ENCODE results near the gene NPAS3.
A peak's percentile ranks its signal among the peaks of the same experiment; 100 is the strongest.

Gene NPAS3

GRCh38 chr14:33465846-33466700 is 527.4 kb downstream of the NPAS3 start:
- Mint-ChIP-seq H3K27ac (no peak overlapping the region), H3K4me1 (no peaks in the 10 kb centered on the region), H3K36me3 (ENCODE audit: low read depth) (no peaks in the 10 kb centered on the region), H3K4me3 (no peak overlapping the region), H3K27me3 (no peaks in the 10 kb centered on the region), H3K9me3 (no peaks in the 10 kb centered on the region)
- no peak for ATAC-seq
- no peak for DNase-seq

GRCh38 chr14:33467971-33468370 is 529.3 kb downstream of the NPAS3 start:
- Mint-ChIP-seq H3K4me3 (no peak overlapping the region), H3K36me3 (ENCODE audit: low read depth) (no peaks in the 10 kb centered on the region), H3K27ac (no peak overlapping the region), H3K4me1 (no peaks in the 10 kb centered on the region), H3K27me3 (no peaks in the 10 kb centered on the region), H3K9me3 (no peaks in the 10 kb centered on the region)
- no peak for DNase-seq
- ATAC-seq, result no peak

- no peak for ATAC-seq
- H3K9me3 Mint-ChIP-seq, result no peaks in the 10 kb centered on the region
These were observed 531.2 kb downstream of the NPAS3 start for GRCh38 chr14:33469898-33470297.

GRCh38 chr14:33471776-33472175 is 533.1 kb downstream of the NPAS3 start:
- ATAC-seq (no peak), DNase-seq (no peak)
- H3K9me3 Mint-ChIP-seq, result no peaks in the 10 kb centered on the region
- no peaks in the 10 kb centered on the region for H3K36me3 Mint-ChIP-seq (ENCODE audit: low read depth)
- no peaks in the 10 kb centered on the region for H3K4me1 Mint-ChIP-seq
- no peaks in the 10 kb centered on the region for H3K27me3 Mint-ChIP-seq
- no peak overlapping the region for H3K27ac Mint-ChIP-seq
- no peak overlapping the region for H3K4me3 Mint-ChIP-seq

More at GRCh38 chr14:33469898-33470297, 531.2 kb downstream of the NPAS3 start:
- H3K27me3 Mint-ChIP-seq, result no peaks in the 10 kb centered on the region
- DNase-seq, result no peak
- no peaks in the 10 kb centered on the region for H3K36me3 Mint-ChIP-seq (ENCODE audit: low read depth)
- H3K27ac Mint-ChIP-seq, result no peak overlapping the region
- H3K4me3 Mint-ChIP-seq, result no peak overlapping the region
- no peaks in the 10 kb centered on the region for H3K4me1 Mint-ChIP-seq

GRCh38 chr14:33475623-33476022 is 536.9 kb downstream of the NPAS3 start:
- DNase-seq (peak; percentile 7), ATAC-seq (no peak)
- no peaks in the 10 kb centered on the region for H3K27me3 Mint-ChIP-seq
- H3K27ac Mint-ChIP-seq, result no peak overlapping the region
- no peak overlapping the region for H3K4me3 Mint-ChIP-seq
- no peaks in the 10 kb centered on the region for H3K9me3 Mint-ChIP-seq
- no peaks in the 10 kb centered on the region for H3K36me3 Mint-ChIP-seq (ENCODE audit: low read depth)
- H3K4me1 Mint-ChIP-seq, result no peaks in the 10 kb centered on the region

- no peak for DNase-seq
- Mint-ChIP-seq H3K9me3 (no peaks in the 10 kb centered on the region), H3K27me3 (peaks cover 2% of the 10 kb centered on the region), H3K27ac (no peak overlapping the region), H3K36me3 (ENCODE audit: low read depth) (no peaks in the 10 kb centered on the region), H3K4me1 (no peaks in the 10 kb centered on the region), H3K4me3 (no peak overlapping the region)
- no peak for ATAC-seq
These were observed 539.1 kb downstream of the NPAS3 start for GRCh38 chr14:33477797-33478196.

GRCh38 chr14:33480071-33480886 is 541.6 kb downstream of the NPAS3 start:
- ATAC-seq (no peak), DNase-seq (no peak)
- Mint-ChIP-seq H3K27me3 (peaks cover 5% of the 10 kb centered on the region), H3K36me3 (ENCODE audit: low read depth) (no peaks in the 10 kb centered on the region), H3K27ac (no peak overlapping the region), H3K9me3 (no peaks in the 10 kb centered on the region), H3K4me3 (no peak overlapping the region), H3K4me1 (no peaks in the 10 kb centered on the region)

- H3K36me3 Mint-ChIP-seq (ENCODE audit: low read depth), result no peaks in the 10 kb centered on the region
- ATAC-seq, result no peak
- H3K9me3 Mint-ChIP-seq, result no peaks in the 10 kb centered on the region
- peaks cover 5% of the 10 kb centered on the region for H3K27me3 Mint-ChIP-seq
- no peak overlapping the region for H3K27ac Mint-ChIP-seq
- no peaks in the 10 kb centered on the region for H3K4me1 Mint-ChIP-seq
- no peak for DNase-seq
- H3K4me3 Mint-ChIP-seq, result no peak overlapping the region
These were observed 542.2 kb downstream of the NPAS3 start for GRCh38 chr14:33480887-33481184.

GRCh38 chr14:33483110-33483509 is 544.4 kb downstream of the NPAS3 start:
- Mint-ChIP-seq H3K4me3 (no peak overlapping the region), H3K4me1 (no peaks in the 10 kb centered on the region)

GRCh38 chr14:33483541-33483940 is 544.9 kb downstream of the NPAS3 start:
- Mint-ChIP-seq H3K27ac (no peak overlapping the region), H3K4me1 (no peaks in the 10 kb centered on the region), H3K36me3 (ENCODE audit: low read depth) (no peaks in the 10 kb centered on the region), H3K27me3 (peaks cover 5% of the 10 kb centered on the region), H3K9me3 (no peaks in the 10 kb centered on the region), H3K4me3 (no peak overlapping the region)
- ATAC-seq (no peak), DNase-seq (no peak)

More at GRCh38 chr14:33483110-33483509, 544.4 kb downstream of the NPAS3 start:
- no peaks in the 10 kb centered on the region for H3K9me3 Mint-ChIP-seq
- DNase-seq, result no peak
- no peak overlapping the region for H3K27ac Mint-ChIP-seq
- ATAC-seq, result no peak
- H3K36me3 Mint-ChIP-seq (ENCODE audit: low read depth), result no peaks in the 10 kb centered on the region
- peaks cover 5% of the 10 kb centered on the region for H3K27me3 Mint-ChIP-seq

GRCh38 chr14:33484264-33484663 is 545.6 kb downstream of the NPAS3 start:
- DNase-seq, result no peak
- no peak for ATAC-seq
- no peak overlapping the region for H3K4me3 Mint-ChIP-seq

GRCh38 chr14:33486332-33486890 is 547.7 kb downstream of the NPAS3 start:
- H3K9me3 Mint-ChIP-seq, result no peaks in the 10 kb centered on the region
- no peak for ATAC-seq
- no peak for DNase-seq
- no peaks in the 10 kb centered on the region for H3K36me3 Mint-ChIP-seq (ENCODE audit: low read depth)
- H3K27ac Mint-ChIP-seq, result no peak overlapping the region
- no peaks in the 10 kb centered on the region for H3K4me1 Mint-ChIP-seq
- H3K27me3 Mint-ChIP-seq, result peaks cover 5% of the 10 kb centered on the region
- H3K4me3 Mint-ChIP-seq, result no peak overlapping the region

More at GRCh38 chr14:33484264-33484663, 545.6 kb downstream of the NPAS3 start:
- no peaks in the 10 kb centered on the region for H3K4me1 Mint-ChIP-seq
- H3K36me3 Mint-ChIP-seq (ENCODE audit: low read depth), result no peaks in the 10 kb centered on the region
- no peaks in the 10 kb centered on the region for H3K9me3 Mint-ChIP-seq
- peaks cover 5% of the 10 kb centered on the region for H3K27me3 Mint-ChIP-seq
- H3K27ac Mint-ChIP-seq, result no peak overlapping the region

- ATAC-seq (no peak), DNase-seq (no peak)
- H3K4me3 Mint-ChIP-seq, result no peak overlapping the region
- H3K27ac Mint-ChIP-seq, result no peak overlapping the region
- H3K27me3 Mint-ChIP-seq, result no peaks in the 10 kb centered on the region
- no peaks in the 10 kb centered on the region for H3K36me3 Mint-ChIP-seq (ENCODE audit: low read depth)
- H3K9me3 Mint-ChIP-seq, result no peaks in the 10 kb centered on the region
- no peaks in the 10 kb centered on the region for H3K4me1 Mint-ChIP-seq
These were observed 549.9 kb downstream of the NPAS3 start for GRCh38 chr14:33488582-33488981.

- DNase-seq, result no peak
- H3K9me3 Mint-ChIP-seq, result peaks cover 8% of the 10 kb centered on the region
- no peak overlapping the region for H3K27ac Mint-ChIP-seq
- no peak for ATAC-seq
- no peak overlapping the region for H3K4me3 Mint-ChIP-seq
- no peaks in the 10 kb centered on the region for H3K36me3 Mint-ChIP-seq (ENCODE audit: low read depth)
- no peaks in the 10 kb centered on the region for H3K4me1 Mint-ChIP-seq
- H3K27me3 Mint-ChIP-seq, result no peaks in the 10 kb centered on the region
These were observed 551.9 kb downstream of the NPAS3 start for GRCh38 chr14:33490555-33490954.

GRCh38 chr14:33491112-33491511 is 552.4 kb downstream of the NPAS3 start:
- no peaks in the 10 kb centered on the region for H3K4me1 Mint-ChIP-seq
- no peak for ATAC-seq
- peaks cover 8% of the 10 kb centered on the region for H3K9me3 Mint-ChIP-seq
- no peak overlapping the region for H3K27ac Mint-ChIP-seq
- DNase-seq, result no peak
- H3K4me3 Mint-ChIP-seq, result no peak overlapping the region
- H3K27me3 Mint-ChIP-seq, result no peaks in the 10 kb centered on the region
- no peaks in the 10 kb centered on the region for H3K36me3 Mint-ChIP-seq (ENCODE audit: low read depth)
